ENCODE results near the gene KCNG3.

KCNG3 gene, protein sequence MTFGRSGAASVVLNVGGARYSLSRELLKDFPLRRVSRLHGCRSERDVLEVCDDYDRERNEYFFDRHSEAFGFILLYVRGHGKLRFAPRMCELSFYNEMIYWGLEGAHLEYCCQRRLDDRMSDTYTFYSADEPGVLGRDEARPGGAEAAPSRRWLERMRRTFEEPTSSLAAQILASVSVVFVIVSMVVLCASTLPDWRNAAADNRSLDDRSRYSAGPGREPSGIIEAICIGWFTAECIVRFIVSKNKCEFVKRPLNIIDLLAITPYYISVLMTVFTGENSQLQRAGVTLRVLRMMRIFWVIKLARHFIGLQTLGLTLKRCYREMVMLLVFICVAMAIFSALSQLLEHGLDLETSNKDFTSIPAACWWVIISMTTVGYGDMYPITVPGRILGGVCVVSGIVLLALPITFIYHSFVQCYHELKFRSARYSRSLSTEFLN

DNA sequence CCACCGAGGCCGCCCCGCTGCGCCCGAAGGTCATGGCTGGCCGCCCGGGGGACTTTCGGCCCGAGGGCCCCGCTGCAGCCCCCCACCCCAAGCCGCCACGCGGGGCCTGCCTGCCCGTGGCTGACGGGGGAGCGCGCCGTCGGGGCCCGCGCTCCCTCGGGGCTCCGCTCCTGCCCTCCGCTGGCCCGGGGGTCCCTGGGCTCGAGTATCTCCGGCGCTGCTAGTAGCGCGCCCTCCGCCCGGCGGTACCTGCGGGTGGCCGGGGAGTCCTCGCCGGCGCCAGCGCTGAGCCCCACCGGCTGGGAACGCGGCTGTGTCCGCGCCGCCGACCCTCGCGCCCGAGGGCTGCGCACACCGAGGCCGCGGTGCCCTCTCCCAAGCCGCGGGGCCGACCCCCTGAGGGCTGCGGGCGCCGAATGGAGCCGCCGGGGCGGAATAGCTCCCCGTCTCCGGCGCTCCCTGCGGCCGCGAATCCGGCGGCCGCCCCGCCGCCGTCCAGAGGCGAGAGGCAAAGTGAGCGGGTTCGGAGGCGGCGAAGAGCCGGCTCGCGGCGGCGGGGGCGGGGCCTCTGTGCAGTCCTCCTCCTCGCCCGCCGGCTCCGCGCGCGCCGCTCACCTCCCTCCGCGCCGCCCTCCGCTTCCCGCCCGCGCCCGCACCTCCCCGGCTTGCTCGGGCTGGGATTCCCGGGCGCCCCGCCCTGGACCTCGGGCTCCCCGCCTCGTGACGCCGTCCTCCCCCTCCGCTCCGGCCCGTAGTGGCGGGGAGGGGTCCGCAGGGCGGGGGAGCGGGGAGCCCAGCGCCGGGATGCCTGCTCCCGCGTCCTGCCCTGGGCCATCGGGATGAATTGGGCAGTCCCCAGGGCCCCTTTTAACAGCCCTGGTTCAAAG lies at the start of gene KCNG3:
KCNG3 (minus strand) TSS at position 515 of the 887 bp plus-strand sequence; CDS start at position 34, 481 bp downstream.
- no peak for DNase-seq

GRCh38 chr2:42542871-42543270 lies 49.1 kb upstream of the KCNG3 start:
- no peak for DNase-seq

- no peak for DNase-seq
These were observed 43.7 kb upstream of the KCNG3 start for GRCh38 chr2:42537493-42537892.

DNA sequence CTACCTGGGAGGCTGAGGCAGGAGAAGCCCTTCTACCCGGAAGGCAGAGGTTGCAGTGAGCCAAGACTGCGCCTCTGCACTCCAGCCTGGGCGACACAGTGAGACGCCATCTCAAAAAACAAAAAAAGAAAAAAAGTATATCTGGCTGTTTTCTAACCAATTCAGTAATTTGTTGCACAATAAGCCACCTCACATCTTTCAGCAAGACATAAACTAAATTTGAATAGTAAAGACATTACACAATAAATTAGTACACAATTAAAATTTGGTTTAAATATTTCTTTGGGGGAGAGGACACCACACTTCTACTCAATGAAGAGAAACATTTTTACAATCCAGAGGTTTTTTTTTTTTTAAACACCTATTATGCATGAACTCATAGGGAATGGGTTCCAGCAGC lies 38.6 kb upstream of the KCNG3 start:
- DNase-seq = no peak

DNA sequence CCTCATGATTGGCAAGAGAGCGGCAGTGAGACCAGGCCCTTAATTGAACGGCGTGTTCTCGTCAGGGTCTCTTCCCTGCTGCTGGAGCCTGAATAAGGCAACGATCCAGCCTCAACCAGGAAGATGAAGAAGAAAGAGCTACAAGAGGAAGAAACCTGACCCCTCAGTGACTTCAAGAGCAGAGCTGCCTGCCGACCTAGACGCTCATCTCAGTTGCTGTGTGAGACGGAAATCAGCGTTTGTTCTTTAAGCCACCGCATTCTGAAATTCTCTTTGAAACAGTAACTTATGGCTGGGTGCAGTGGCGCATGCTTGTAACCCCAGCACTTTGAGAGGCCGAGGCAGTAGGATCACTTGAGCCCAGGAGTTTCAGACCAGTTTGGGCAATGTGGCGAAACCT lies 29.6 kb upstream of the KCNG3 start:
- no peak for DNase-seq

DNA sequence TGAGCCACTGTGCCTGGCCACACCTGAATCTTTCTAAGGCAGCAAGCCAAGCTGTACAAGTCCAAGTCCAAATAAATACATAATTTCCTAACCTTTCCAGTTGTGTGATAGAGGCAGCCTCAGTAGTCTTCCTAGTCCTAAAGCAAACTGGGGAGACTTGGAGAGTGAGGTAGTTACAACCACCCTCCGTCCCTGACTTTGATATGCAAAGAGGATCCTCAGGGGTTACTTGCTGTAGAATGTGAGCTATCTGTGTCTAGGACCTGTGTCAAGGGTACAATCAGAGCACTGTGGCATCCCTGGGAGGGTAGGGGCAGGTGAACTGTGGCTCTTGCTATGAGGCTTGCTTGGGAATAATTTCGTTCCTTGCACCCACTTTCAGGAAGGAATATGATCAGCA lies 28.3 kb upstream of the KCNG3 start:
- no peak for DNase-seq

- no peak for DNase-seq
These were observed 25.8 kb upstream of the KCNG3 start for GRCh38 chr2:42519624-42520023.

DNA sequence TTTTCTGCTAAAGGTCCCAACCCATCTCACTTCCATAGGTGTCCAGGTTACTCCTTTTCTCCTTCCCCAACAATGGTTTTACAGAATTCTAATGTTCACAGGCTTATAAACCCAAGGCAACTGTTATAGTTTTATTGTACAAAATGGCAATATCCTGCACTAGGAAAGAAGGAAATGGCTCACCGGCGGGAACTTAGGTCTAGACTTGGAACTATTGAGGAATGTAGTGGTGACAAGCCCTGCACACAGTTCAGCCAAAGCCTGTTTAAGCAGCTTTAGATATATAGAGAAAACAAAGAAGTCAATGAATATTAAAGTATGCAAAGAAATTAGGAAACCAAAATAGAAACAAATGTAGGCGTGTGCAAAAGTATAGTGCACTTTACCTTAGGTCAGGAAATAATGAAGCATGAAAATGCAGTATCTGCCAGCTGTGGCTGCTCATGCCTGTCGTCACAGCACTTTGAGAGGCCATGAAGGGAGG lies 22.7 kb upstream of the KCNG3 start:
- DNase-seq = no peak

DNA sequence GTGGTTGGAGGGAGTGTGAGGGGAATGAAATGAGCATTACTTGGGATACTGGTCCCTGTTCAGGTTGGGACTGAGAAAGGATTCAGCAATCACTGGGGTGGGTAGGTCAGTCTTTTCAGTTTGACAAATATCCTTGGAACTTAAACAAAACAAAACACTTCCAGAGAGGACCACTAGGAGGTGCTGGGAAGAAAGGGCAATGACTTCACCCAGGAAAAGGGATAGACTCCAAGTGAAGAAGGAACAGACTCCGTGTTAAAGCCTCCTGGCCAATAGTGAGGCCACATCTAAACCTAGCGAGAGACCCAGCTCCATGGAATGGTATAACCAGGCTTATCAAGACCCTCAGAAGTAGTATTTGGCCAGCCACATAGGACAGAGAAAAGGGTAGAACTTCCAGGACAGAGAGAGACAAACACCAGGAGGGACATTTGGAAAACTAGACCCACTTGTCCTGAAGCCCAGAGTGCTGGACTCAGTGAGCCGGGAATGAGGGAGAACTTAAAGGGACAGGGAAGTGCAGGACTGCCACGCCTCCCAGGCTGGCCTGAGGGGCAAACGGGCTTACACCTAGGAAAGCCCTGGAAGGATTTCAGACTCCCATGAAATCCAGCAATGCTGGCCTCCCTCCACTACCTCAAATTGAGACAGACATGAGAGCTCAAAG lies 19.6 kb upstream of the KCNG3 start:
- DNase-seq = no peak

DNA sequence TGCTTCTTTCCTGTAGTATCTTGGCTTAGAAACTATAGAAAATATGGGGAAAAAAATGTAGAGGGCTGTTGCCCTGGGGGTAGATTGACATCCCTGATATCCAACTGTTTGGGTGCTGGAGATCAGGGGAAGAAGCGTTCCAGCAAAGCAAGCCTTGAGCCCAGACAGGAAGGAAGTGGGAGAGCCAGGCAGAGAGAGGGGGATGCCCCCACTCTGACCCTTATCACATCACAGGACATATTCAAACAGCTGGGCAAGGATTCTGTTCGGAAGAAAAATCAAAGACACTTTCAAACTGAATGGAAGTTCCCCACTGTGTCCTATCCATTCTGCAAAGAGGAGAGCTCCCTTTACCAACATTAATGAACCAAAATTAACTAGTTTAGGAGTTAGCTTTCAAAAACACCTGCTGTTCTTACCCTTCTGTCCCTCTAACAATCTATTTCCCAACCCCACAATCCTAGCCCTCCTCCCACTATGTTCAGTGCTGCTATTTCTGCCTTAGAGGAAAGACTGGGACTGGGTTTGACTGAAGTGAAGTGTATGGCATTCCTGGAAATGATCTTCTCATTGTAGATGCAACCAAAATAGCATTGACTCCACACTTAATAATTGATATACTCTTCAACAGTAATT lies 16.9 kb upstream of the KCNG3 start:
- DNase-seq = no peak

DNA sequence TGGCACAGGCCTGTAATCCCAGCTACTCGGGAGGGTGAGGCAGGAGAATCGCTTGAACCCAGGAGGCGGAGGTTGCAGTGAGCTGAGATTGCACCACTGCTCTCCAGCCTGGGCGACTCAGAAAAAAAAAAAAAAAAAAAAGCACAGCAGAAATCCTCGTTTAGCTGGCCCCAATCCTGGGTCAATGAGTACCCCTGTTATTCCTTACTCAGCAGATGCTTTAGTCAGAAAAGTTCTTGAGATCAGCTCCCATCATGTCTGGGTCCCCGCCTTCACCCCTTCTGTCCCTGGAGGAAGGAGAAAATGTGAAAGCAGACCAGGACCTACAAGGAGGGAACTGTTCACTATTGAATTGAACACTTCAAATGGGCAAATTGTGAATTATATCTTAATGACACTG lies 16.4 kb upstream of the KCNG3 start:
- no peak for DNase-seq

- DNase-seq = no peak
These were observed 10.8 kb upstream of the KCNG3 start for GRCh38 chr2:42504364-42505230.

- DNase-seq = no peak
These were observed 9.5 kb upstream of the KCNG3 start for GRCh38 chr2:42503291-42503690.

DNA sequence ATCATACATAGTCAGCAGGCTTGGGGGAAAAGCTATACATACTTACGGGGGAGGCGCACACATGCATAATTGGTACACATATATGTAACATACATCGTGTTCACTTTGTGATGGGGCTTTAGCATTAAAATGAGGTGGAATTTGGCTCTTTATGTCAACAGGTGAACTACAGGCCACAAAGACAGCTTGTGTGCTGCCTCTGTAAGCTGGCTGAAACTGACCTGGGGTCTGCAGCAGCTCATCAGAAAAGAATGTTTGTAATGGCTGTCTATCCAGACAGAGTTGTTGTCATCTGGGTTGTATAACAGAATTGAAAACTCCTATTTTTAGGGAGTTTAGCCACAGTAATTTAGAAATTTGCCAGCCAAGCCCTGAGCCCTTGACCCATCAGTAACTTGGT lies 4.7 kb upstream of the KCNG3 start:
- DNase-seq = no peak

DNA sequence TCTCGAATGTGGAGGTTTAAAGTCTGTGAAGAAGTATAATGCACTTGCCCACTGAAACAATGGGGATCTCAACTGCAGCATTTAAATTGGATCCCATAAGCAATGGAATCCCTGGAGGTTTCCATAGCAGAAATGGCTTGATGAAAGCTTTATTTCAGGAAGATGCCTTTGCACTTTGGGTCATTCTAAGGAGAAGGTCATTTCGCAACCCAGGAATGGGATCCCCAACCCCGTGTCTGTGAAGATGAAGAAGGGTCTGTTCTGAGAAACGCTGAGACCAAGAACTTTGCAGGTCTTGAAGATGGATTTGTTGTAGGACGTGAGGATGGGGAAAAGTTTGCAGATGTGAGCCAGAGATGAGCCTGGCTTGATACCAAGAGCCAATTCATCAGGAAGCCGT lies 1.8 kb upstream of the KCNG3 start:
- no peak for DNase-seq

GRCh38 chr2:42495234-42495581 lies 1.4 kb upstream of the KCNG3 start:
- DNase-seq = no peak

DNA sequence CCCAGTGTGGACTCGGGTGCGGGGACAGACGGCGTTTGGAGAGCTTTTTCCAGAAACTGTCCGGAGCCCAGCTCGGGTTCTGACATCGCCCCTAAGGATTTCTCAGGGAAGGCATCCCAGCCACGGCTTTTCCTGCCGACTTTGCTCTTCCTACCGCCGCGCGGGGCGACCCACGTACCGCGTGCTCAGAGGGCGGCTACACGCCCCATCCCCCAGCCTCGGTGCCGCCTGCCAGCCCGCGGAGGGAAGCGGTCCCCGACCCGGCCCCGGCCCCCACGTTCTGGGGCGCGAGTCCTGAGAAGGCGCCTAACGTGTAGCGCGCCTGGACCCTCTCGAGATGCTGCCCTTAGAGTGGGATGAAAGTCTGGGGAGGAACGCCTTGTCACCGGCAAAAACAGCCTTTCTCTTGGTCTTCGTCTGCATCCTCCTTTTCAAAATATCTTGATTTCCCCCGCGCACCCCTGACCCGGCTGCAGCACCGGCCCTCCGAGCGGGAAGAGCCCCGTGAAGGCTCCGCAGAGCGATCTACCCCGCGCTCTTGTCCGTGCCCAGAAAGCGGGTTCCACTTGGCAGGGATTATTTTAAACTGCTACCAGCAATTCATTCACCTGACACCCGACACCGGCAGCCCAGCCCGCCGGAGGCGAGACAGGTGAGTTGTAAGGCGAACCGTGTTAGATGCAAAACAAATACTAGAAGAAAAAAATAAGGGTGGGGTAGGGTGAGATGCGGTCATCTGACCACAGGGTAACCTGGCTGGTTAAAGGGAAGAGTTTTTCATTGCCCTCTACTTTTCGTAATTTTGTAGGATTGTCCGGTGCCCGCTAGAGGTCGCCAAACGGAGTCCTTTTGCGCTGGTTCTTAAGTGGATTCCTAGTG lies 812 bp upstream of the KCNG3 start:
- DNase-seq = peak; percentile 80

- DNase-seq = no peak
These were observed 903 bp downstream of the KCNG3 start for GRCh38 chr2:42492691-42493467.

GRCh38 chr2:42488297-42488696 lies 5.5 kb downstream of the KCNG3 start:
- no peak for DNase-seq
